NCI-H1694 treated with DMSO at 0.1 percent for 48 hours (cell line): ENCODE data around the gene PYROXD2.
A peak's percentile ranks its signal among the peaks of the same experiment; 100 is the strongest.

ENCODE experiments used
- DNase-seq: peaks from one replicate; lab custom pipeline; 2025; lab: John Stamatoyannopoulos, UW

The PYROXD2 gene

GRCh38 chr10:98414932-98415730 lies at the start of gene PYROXD2:
Gene PYROXD2 (minus strand): TSS chr10:98415182. CDS start chr10:98415135, 47 bp downstream.
- DNase-seq = peak; percentile 65

- no peak for DNase-seq
These were observed 49.2 kb upstream of the PYROXD2 start for GRCh38 chr10:98463976-98464754.

GRCh38 chr10:98463016-98463415 lies 48.0 kb upstream of the PYROXD2 start:
- DNase-seq = no peak

- no peak for DNase-seq
These were observed 46.5 kb upstream of the PYROXD2 start for GRCh38 chr10:98461500-98461842.

GRCh38 chr10:98460837-98461499 lies 46.0 kb upstream of the PYROXD2 start:
- DNase-seq = no peak

- no peak for DNase-seq
These were observed 44.1 kb upstream of the PYROXD2 start for GRCh38 chr10:98458809-98459784.

GRCh38 chr10:98457721-98458120 lies 42.7 kb upstream of the PYROXD2 start:
- no peak for DNase-seq

GRCh38 chr10:98456686-98457482 lies 41.9 kb upstream of the PYROXD2 start:
- DNase-seq = no peak

GRCh38 chr10:98456043-98456570 lies 41.1 kb upstream of the PYROXD2 start:
- no peak for DNase-seq

- no peak for DNase-seq
These were observed 38.7 kb upstream of the PYROXD2 start for GRCh38 chr10:98453729-98454128.

- no peak for DNase-seq
These were observed 35.6 kb upstream of the PYROXD2 start for GRCh38 chr10:98450618-98451017.

- no peak for DNase-seq
These were observed 34.3 kb upstream of the PYROXD2 start for GRCh38 chr10:98449287-98449686.

GRCh38 chr10:98446661-98447221 lies 31.8 kb upstream of the PYROXD2 start, which contains the start of gene HPS1:
Gene HPS1 (minus strand): TSS chr10:98446935. CDS start chr10:98443240, 3,695 bp downstream.
- DNase-seq = peak; percentile 13

- DNase-seq = no peak
These were observed 31.2 kb upstream of the PYROXD2 start for GRCh38 chr10:98446151-98446660.

GRCh38 chr10:98445200-98445812 lies 30.3 kb upstream of the PYROXD2 start:
- DNase-seq = no peak

GRCh38 chr10:98444314-98445006 lies 29.5 kb upstream of the PYROXD2 start:
- no peak for DNase-seq

- DNase-seq = no peak
These were observed 23.7 kb upstream of the PYROXD2 start for GRCh38 chr10:98438715-98439114.

- no peak for DNase-seq
These were observed 21.7 kb upstream of the PYROXD2 start for GRCh38 chr10:98436704-98437103.

- no peak for DNase-seq
These were observed 20.2 kb upstream of the PYROXD2 start for GRCh38 chr10:98435178-98435577.
